BJ (cell line): ENCODE measurements around the gene NCAPH2. TPM values are rescaled to one million over a fixed set of nuclear protein-coding genes. Genes with fewer than 3 reads are reported as not detected.

Experiments used
- CTCF ChIA-PET: fragments of 350-600 bp; formaldehyde crosslinking; extraction: SDS; loops from one replicate; lab custom pipeline; 2021; ENCODE audit warnings: antibody characterized with exemption, inconsistent platforms; lab: Yijun Ruan, JAX
- POLR2A ChIA-PET: fragments of 300-600 bp; sonication (Branson Sonifier 250); formaldehyde crosslinking; extraction: SDS; loops from one replicate; lab custom pipeline; 2021; ENCODE audit warnings: antibody characterized with exemption; lab: Charles Lee
- DNase-seq: peaks from one replicate; pipeline ENCODE4 v3.0.0-alpha.2; 2011; ENCODE audit warnings: low read depth
- H3K27me3 ChIP-seq: 2 replicates; pipeline ENCODE4 v1.6.0; 2011; ENCODE audit warnings: low read length; ENCODE audit not compliant: control insufficient read depth, insufficient read depth
- H3K36me3 ChIP-seq: 2 replicates; pipeline ENCODE4 v1.5.1; 2011; ENCODE audit warnings: low read length; ENCODE audit not compliant: control insufficient read depth, insufficient read depth
- H3K4me3 ChIP-seq: 2 replicates; pipeline ENCODE4 v1.5.1; 2011; ENCODE audit warnings: low read depth, mild to moderate bottlenecking, control low read depth, low read length
- CTCF ChIP-seq: IDR thresholded peaks from 2 replicates; pipeline ENCODE4 v1.5.1; 2011; ENCODE audit warnings: low read depth, mild to moderate bottlenecking, control low read depth, inconsistent platforms, low read length, moderate library complexity; ENCODE audit not compliant: insufficient read depth
- polyA plus RNA-seq: library from polyadenylated mRNA; depleted of rRNA; stranded (reverse); fragments of >200 nt; gene quantifications from 2 replicates; pipeline ENCODE4 v1.2.3, GENCODE V29; 2011

NCAPH2 gene
- polyA plus RNA-seq, 1 experiment: 31.7 TPM

GRCh38 chr22:50564289-50564688 lies 56.3 kb downstream of the NCAPH2 start:
- ChIA-PET CTCF (interaction anchor here (1.2 to 2.8 kb wide), 8 partner anchors 8 to 132 kb away, joined by 3 to 18 read pairs (median 7); partner anchors contain the start of genes KLHDC7B, SCO2 and TYMP), POLR2A (no interaction called here)
- Histone ChIP-seq H3K4me3 (no peak overlapping the region), H3K27me3 (peaks cover 5% of the 10 kb centered on the region; the same call in 1 of the 2 replicates), H3K36me3 (peaks cover 1% of the 10 kb centered on the region; the same call in 1 of the 2 replicates)
- TF ChIP-seq CTCF: no peak
- DNase-seq: no peak

- POLR2A ChIA-PET: no interaction called here
- no peak for DNase-seq
- peaks cover 1% of the 10 kb centered on the region; the same call in 1 of the 2 replicates for H3K36me3 ChIP-seq
- 0 out of 2 replicates have a peak, but pooled peaks cover 1% of the 10 kb centered on the region for H3K27me3 ChIP-seq
- no peak overlapping the region for H3K4me3 ChIP-seq
- no peak for TF ChIP-seq CTCF
- CTCF ChIA-PET: no interaction called here
Measured at GRCh38 chr22:50567721-50568252, 59.8 kb downstream of the NCAPH2 start.

- ChIA-PET CTCF (interaction anchor here (0.9 to 1.7 kb wide), 4 partner anchors 9 to 43 kb away, joined by 3 to 8 read pairs (median 4); partner anchors contain the start of gene SCO2), POLR2A (no interaction called here)
- no peak for DNase-seq
- no peak for TF ChIP-seq CTCF
- Histone ChIP-seq H3K4me3 (no peak overlapping the region), H3K36me3 (peaks cover 1% of the 10 kb centered on the region; the same call in 1 of the 2 replicates), H3K27me3 (0 out of 2 replicates have a peak, but pooled peaks cover 1% of the 10 kb centered on the region)
Measured at GRCh38 chr22:50568626-50569025, 60.6 kb downstream of the NCAPH2 start.

- no peak for DNase-seq
- Histone ChIP-seq H3K27me3 (0 out of 2 replicates have a peak, but pooled peaks cover 1% of the 10 kb centered on the region), H3K4me3 (no peak overlapping the region), H3K36me3 (peaks cover 1% of the 10 kb centered on the region; the same call in 1 of the 2 replicates)
- POLR2A ChIA-PET: no interaction called here
- CTCF ChIA-PET: interaction anchor here (0.9 to 1.7 kb wide), 4 partner anchors 8 to 43 kb away, joined by 3 to 8 read pairs (median 4); partner anchors contain the start of gene SCO2
- TF ChIP-seq CTCF: no peak
Measured at GRCh38 chr22:50569041-50569459, 61.0 kb downstream of the NCAPH2 start.

- H3K27me3 ChIP-seq: no peaks in the 10 kb centered on the region
- no peak for TF ChIP-seq CTCF
- H3K4me3 ChIP-seq: no peak overlapping the region
- ChIA-PET POLR2A (no interaction called here), CTCF (interaction anchor here (1.6 to 1.7 kb wide), 2 partner anchors 43 to 44 kb away, joined by 3 to 8 read pairs; partner anchors contain the start of gene SCO2)
- H3K36me3 ChIP-seq: peaks cover 1% of the 10 kb centered on the region; the same call in 1 of the 2 replicates
- no peak for DNase-seq
Measured at GRCh38 chr22:50569896-50570535, 62.0 kb downstream of the NCAPH2 start.
